Esophagus (tissue), 2 donors: Measurements from ENCODE around the gene TENM4. TPM values are rescaled to one million over a fixed set of nuclear protein-coding genes. Genes with fewer than 3 reads are reported as not detected.

Experiments used
- H3K27ac ChIP-seq, 2 donors: one replicate each; pipeline ENCODE4 v1.5.1; 2013; ENCODE audit warnings: low read depth in 2 of 2, mild to moderate bottlenecking in 2 of 2, inconsistent platforms in 1 of 2, low read length in 1 of 2, moderate library complexity in 1 of 2
- H3K27me3 ChIP-seq, 2 donors: one replicate each; pipeline ENCODE4 v1.6.1; 2013; ENCODE audit warnings: low read length in 2 of 2, control low read depth in 1 of 2, mild to moderate bottlenecking in 1 of 2; ENCODE audit not compliant: insufficient read depth in 2 of 2, control insufficient read depth in 1 of 2
- H3K36me3 ChIP-seq, 2 donors: one replicate each; pipeline ENCODE4 v1.6.1; 2013; ENCODE audit warnings: low read length in 1 of 2; ENCODE audit not compliant: control insufficient read depth in 2 of 2, insufficient read depth in 2 of 2
- H3K4me1 ChIP-seq, 2 donors: one replicate each; pipeline ENCODE4 v1.6.1; 2013; ENCODE audit warnings: low read length in 1 of 2; ENCODE audit not compliant: control insufficient read depth in 2 of 2, insufficient read depth in 2 of 2
- H3K4me3 ChIP-seq, 2 donors: one replicate each; pipeline ENCODE4 v1.5.1; 2013; ENCODE audit warnings: low read length in 2 of 2, mild to moderate bottlenecking in 2 of 2, low read depth in 1 of 2, moderate library complexity in 1 of 2
- H3K9me3 ChIP-seq, 2 donors: one replicate each; pipeline ENCODE4 v1.6.1; 2013; ENCODE audit warnings: mild to moderate bottlenecking in 2 of 2, low read depth in 1 of 2, low read length in 1 of 2, moderate library complexity in 1 of 2; ENCODE audit not compliant: control insufficient read depth in 2 of 2, insufficient read depth in 1 of 2
- WGBS, 2 donors: extraction: QIAGEN DNeasy Blood & Tissue Kit; methylation state at CpG; one replicate each; pipeline ENCODE4 v1.1.7; 2013; 5-methylcytosine and 5-hydroxymethylcytosine counted together
- polyA plus RNA-seq, 2 donors: library from polyadenylated mRNA; stranded (reverse); fragments of 200-250 nt; gene quantifications; one replicate each; pipeline ENCODE4 v1.2.3, GENCODE V29; 2013
- donor health status: healthy with polysubstance abuse.
- donor health status: Bipolar disorder and iron deficiency.

TENM4 gene
- polyA plus RNA-seq, 2 donors: 1.3 to 4.1 TPM

DNA sequence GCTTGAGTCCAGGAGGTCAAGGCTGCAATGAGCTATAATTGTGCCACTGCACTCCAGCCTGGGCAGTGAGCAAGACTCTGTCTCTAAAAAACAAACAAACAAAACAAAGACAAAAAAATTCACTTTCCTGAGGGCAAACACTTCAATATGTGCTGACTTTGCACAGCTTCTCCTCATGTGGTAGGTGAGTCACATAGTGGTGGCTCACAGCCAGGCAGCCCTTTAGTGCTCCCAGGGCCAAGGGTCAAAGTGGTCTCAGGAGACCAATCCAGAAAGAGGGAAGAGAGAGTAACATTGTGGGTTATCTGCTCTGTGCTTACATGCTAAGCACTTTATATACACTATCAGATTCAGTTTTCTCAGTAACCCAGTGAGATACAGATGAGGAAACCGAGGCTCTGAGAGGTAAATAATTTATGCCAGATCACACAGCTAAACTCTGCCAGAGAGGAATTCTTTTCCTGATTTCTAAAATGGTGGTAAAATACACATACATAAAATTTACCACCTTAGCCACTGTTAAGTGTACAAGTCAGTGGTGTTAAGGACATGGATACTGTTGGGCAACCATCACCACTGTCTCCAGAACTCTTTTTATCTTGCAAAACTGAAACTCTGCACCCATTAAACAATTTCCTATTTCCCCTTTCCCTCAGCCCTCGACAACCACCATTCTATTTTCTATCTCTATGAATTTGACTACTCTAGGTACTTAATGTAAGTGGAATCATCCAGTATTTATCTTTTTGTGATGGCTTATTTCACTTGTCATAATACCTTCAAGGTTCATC is 634.4 kb downstream of the TENM4 start:
- Histone ChIP-seq H3K9me3 (no peaks in the 10 kb centered on the region), H3K27ac (no peak overlapping the region)
- 34 to 35% methylated on average over 2 of the region's 2 CpGs for WGBS, 2 donors

DNA sequence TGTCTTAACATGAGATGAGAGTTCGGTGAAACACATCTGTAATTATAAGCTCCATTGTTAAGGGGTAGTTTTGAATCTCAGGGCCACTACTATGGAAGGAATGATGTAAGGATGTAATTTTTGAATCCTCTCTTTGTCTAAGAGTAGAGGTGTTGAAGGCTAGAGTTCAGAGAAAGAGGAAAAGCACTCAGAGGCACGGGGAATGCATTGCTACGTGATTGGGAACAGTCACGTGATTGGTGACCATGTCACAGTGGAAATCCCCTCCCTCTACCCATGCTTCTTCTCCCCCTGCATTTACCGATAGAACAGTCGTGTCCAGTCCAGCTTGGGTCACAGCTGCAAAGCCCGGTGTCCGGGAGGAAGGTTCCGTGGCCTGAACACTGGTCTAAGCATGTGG is 635.8 kb downstream of the TENM4 start:
- Histone ChIP-seq H3K36me3 (no peaks in the 10 kb centered on the region), H3K27ac (no peak overlapping the region), H3K4me3 (no peak overlapping the region), H3K4me1 (peaks cover 6 to 18% of the 10 kb centered on the region in 2 donors), H3K9me3 (no peaks in the 10 kb centered on the region), H3K27me3 (no peaks in the 10 kb centered on the region)
- 91 to 94% methylated on average over 9 of the region's 9 CpGs for WGBS, 2 donors

More for the DNA sequence above, 634.4 kb downstream of the TENM4 start:
- Histone ChIP-seq H3K4me1 (peaks cover 5 to 13% of the 10 kb centered on the region in 2 donors), H3K4me3 (no peak overlapping the region), H3K27me3 (no peaks in the 10 kb centered on the region), H3K36me3 (no peaks in the 10 kb centered on the region)

DNA sequence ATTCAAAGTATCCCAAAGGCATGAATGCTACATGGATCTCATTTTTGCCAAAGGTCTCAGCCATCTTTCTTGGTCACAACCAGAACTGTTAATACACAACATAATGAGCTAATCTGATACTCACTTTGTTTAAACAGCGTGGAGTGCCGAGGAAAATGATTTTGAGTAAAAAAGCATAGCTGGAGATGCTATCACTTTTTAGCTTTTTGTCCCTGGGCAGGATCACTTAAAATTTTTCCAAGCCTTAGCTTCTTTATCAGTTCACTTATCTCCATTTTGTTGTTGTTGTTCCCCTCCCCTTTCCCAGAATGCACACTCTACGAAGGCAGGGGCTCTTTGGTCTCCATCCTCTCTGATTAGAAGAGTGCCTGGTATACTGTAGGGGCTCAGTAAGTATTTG is 636.8 kb downstream of the TENM4 start:
- Histone ChIP-seq H3K27me3 (no peaks in the 10 kb centered on the region), H3K9me3 (no peaks in the 10 kb centered on the region), H3K27ac (no peak overlapping the region), H3K4me1 (peaks cover 6 to 14% of the 10 kb centered on the region in 2 donors), H3K4me3 (no peak overlapping the region), H3K36me3 (no peaks in the 10 kb centered on the region)
- 90 to 97% methylated on average over 3 of the region's 3 CpGs for WGBS, 2 donors

DNA sequence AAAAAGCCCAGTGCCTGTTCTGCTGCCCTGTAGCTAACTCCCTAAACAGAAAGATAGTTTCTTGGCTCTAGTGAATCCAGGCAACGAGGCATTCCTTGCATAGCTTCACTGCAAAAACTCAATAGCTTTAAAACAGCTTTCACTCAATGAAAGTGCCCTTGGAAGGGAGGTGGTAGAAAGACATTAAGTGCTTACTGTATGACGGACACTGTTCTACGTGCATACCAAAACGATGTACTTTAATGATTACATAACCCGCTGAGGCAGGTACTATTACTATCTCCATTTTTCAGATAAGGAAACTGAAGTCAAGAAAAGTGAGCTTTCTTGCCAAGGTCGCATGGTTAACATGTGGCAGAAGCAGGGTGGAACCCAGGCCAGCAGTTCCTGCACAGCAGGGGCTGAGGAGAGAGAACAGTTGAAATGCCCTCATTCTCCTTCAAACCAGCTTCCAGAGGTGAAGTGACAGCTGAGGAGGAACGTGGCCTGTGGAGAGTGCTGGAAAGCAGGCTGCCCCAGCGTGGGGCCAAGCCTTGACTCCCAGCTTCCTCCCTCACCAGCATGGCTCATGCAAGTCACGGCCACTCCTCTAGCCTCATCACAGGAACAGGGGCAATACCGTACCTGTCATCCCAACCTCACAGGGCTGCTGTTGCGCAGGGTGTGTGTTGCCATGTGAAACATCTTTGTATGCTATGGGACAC is 638.6 kb downstream of the TENM4 start:
- Histone ChIP-seq H3K36me3 (no peaks in the 10 kb centered on the region), H3K4me1 (peaks cover 7 to 12% of the 10 kb centered on the region in 2 donors), H3K4me3 (no peak overlapping the region), H3K27ac (peak overlapping the region; percentile 77 to 83), H3K9me3 (no peaks in the 10 kb centered on the region), H3K27me3 (no peaks in the 10 kb centered on the region)
- WGBS, 2 donors: 46 to 52% methylated on average over 11 of the region's 11 CpGs

DNA sequence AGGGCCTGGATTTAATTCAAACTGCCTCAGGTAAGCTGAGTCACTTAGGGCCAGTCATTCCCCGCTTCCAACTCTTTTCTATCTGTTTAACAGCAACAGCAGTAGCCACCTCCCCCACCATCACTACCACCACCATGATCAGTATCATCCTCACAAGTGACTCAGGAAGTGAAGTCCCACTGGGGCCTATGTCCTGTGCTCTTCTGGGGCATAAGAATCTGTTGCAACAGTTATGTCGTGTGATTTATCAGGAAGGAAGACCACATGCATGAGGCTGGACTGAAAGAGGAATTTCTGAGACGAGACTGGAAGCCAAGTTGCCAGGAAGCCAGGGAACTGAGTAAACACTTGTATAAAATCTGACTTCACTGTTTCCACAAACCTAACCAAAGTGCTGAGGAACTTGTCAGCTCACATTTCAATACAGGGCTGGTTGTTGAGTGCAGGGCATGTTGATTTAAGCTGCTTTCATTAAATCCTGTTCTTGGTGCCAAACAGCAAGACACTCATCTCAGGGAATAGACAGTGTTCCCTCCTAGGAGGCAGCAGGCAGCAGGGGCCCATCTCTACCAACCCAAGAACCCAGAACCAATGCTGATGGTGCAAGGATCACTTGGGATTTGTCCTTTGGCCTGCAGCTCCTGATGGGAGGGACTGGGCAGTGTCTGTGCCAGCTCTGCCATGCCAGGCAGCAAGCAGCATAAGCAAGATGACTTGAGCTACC is 639.5 kb downstream of the TENM4 start:
- no peaks in the 10 kb centered on the region for H3K27me3 ChIP-seq
- H3K27ac ChIP-seq: peak overlapping the region; percentile 82 to 83
- H3K4me1 ChIP-seq: peaks cover 7 to 12% of the 10 kb centered on the region in 2 donors

DNA sequence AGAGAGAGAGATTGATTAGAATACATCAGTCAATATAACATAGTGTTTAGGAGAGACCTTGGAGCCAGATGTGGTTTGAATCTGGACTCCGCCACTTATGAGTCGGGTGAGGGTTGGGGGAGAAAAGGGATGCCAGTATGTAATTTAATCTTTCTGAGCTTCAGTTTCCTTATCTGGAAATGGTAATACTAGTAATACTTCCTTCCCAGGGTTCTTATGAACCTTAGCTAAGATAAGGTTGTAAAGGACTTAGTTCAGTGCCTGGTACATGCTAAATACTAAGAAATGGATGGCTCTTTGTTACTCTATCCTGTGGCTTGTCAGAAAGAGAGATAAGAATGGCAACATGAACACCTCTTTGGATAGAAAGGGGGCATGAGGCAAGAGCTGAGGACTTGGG is 640.1 kb downstream of the TENM4 start:
- peak overlapping the region; percentile 20 to 54 for H3K27ac ChIP-seq
- peaks cover 7 to 12% of the 10 kb centered on the region in 2 donors for H3K4me1 ChIP-seq
- no peaks in the 10 kb centered on the region for H3K36me3 ChIP-seq
- H3K27me3 ChIP-seq: no peaks in the 10 kb centered on the region
- no peak overlapping the region for H3K4me3 ChIP-seq
- H3K9me3 ChIP-seq: no peaks in the 10 kb centered on the region
- 80 to 90% methylated on average over 2 of the region's 2 CpGs for WGBS, 2 donors

More for the DNA sequence above, 639.5 kb downstream of the TENM4 start:
- Histone ChIP-seq H3K9me3 (no peaks in the 10 kb centered on the region), H3K36me3 (no peaks in the 10 kb centered on the region), H3K4me3 (no peak overlapping the region)
- 2 to 11% methylated on average over 3 of the region's 3 CpGs for WGBS, 2 donors

DNA sequence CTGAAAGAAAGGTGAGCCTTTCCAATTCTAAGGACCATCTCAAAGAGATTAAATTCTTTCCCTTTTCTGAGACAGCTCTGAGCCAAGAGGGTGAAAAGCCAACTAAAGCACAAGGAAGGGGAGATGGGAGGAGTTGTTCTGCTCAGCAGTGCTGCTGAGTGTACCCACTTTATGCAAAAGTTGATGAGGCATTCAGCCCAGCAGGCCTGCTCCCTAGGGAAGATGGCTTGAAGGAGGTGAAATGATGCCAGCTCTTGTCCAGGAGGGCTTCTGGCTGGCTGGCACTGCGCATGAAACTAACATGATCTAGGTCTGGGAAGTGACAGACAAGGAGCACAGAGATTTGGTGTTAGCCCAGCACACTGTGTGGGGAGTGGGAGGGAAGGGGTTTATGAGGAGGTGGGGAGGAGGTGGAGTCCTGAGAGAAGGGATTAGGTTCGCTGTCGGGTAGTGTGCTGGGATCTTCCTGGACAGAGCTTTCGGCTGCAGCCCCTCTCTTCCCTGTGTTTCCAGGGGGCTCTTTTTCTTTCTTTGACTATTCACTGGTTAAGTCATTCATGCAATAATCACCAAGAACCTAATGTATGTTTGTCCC is 640.6 kb downstream of the TENM4 start:
- Histone ChIP-seq H3K9me3 (no peaks in the 10 kb centered on the region), H3K4me3 (no peak overlapping the region), H3K27me3 (no peaks in the 10 kb centered on the region), H3K36me3 (no peaks in the 10 kb centered on the region), H3K27ac (peak overlapping the region in 1 of 2 donors; percentile 47), H3K4me1 (peaks cover 7 to 12% of the 10 kb centered on the region in 2 donors)
- 89 to 95% methylated on average over 4 of the region's 4 CpGs for WGBS, 2 donors

DNA sequence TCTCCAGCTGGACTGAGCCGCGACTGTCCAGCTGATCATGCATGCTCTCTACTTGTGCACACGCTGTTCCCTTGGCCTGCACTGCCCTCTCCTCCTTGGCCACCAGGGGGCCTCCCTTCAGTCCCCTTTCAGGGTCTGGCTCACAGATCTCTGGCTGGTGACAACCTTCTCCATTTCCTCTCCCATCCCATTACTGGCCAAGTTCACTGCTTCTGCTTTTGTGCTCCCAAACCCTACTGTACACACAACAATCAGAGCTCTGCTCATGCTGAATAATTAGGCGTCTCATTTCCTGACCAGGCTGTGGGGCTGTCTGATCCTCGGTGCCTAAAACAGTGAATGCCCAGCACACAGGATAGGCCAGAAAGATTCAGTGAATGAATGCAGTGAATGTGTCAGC is 642.2 kb downstream of the TENM4 start:
- Histone ChIP-seq H3K27ac (peak overlapping the region in 1 of 2 donors; percentile 51), H3K27me3 (no peaks in the 10 kb centered on the region), H3K9me3 (no peaks in the 10 kb centered on the region), H3K4me1 (peaks cover 7 to 12% of the 10 kb centered on the region in 2 donors), H3K36me3 (no peaks in the 10 kb centered on the region), H3K4me3 (no peak overlapping the region)
- 46 to 63% methylated on average over 5 of the region's 5 CpGs for WGBS, 2 donors

DNA sequence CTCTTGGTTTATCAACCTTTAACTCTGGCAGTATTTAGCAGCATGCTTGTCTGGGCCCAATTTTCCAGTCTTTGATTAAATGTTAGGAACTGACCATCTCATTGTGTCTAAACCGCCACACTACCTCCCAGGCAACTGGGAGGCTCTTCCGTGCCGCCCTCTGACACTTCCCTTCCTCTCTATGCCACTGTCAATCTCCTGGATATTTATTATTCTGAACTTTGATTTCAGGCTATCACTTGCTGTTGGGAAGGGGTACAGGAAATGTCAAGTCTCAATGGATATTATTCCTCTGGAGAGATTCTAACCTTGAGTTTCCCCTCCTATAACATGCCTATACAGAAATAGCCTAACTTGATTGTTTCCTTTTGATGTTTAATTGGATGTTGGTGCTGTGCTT is 643.3 kb downstream of the TENM4 start:
- H3K36me3 ChIP-seq: no peaks in the 10 kb centered on the region
- peaks cover 7 to 12% of the 10 kb centered on the region in 2 donors for H3K4me1 ChIP-seq
- H3K9me3 ChIP-seq: no peaks in the 10 kb centered on the region
- H3K27me3 ChIP-seq: no peaks in the 10 kb centered on the region
- H3K27ac ChIP-seq: no peak overlapping the region
- WGBS, 2 donors: 78 to 83% methylated on average over 3 of the region's 3 CpGs
- no peak overlapping the region for H3K4me3 ChIP-seq
